Measurements from ENCODE around the gene SPAG5.

DNA sequence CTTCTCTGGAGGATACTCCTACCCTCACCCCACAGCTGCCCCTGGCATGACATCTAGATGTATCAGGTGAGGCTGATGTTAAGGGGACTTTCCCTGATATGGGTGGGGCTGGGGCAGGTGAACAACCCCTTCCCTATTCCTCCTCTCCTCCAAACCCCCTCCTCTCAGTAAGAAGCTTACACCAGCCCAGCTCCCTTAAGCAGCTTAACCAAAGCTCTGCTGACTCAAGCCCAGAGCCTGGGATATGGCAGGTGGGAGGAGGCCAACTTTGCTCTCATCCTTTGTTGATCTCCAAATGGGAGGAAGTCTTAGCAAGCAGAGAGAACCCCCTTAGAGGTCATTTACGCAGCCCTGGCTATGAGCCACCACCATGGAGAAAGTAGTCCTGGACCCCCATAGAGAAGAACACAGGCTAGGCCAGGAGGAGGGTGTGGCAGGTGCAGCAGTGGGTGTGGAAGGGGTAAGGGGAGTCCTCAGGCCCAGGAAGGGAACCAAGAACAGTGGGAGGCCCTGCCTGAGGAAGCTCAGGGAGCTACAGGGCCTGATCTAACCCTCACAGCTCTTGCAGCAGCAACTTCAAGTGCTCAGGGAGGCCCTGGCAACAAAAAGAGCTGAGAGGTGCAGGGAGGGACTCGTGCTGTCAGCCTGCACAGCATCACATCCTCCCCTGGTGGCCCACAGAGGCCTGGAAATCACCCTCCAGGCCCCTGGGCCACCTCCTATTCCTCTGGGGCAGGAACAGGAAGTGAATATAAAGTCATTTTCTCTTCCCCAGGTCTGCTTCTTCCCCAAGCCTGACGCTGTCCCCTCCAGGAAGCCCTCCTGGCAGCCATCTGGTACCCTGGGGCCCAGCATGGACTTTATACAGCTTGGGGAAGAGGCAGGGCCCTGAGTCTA is 49.3 kb downstream of the SPAG5 start:
- TF ChIP-seq CTCF (IDR thresholded peaks at IDR 0.05) (no peak), POLR2A (IDR thresholded peaks at IDR 0.05) (no peak)

Data from prostate gland (tissue), 2 donors.